ENCODE measurements around the gene ZSWIM6. TPM values are rescaled to one million over a fixed set of nuclear protein-coding genes. Genes with fewer than 3 reads are reported as not detected.
A peak's percentile ranks its signal among the peaks of the same experiment; 100 is the strongest.
"Not testable (repeated sequence)": the region's sequence is repeated elsewhere in the genome, so short reads cannot be mapped to it uniquely, and the experiment has no call there.

The ZSWIM6 gene
- total RNA-seq, 1 experiment from 2014 or later: 0.68 TPM

GRCh38 chr5:61397238-61397637 is 65.2 kb downstream of the ZSWIM6 start:
- in situ Hi-C loops (cut with HindIII; ENCODE audit: low sequenced_read_pairs): no loop called here
- DNase-seq (ENCODE audit: low spot score): no peak

- no peak for DNase-seq (ENCODE audit: low spot score)
- in situ Hi-C loops (cut with HindIII; ENCODE audit: low sequenced_read_pairs): no loop called here
Measured at GRCh38 chr5:61397937-61398336, 65.9 kb downstream of the ZSWIM6 start.

- no peak for DNase-seq (ENCODE audit: low spot score)
- in situ Hi-C loops (cut with HindIII; ENCODE audit: low sequenced_read_pairs): no loop called here
Measured at GRCh38 chr5:61398440-61398839, 66.4 kb downstream of the ZSWIM6 start.

- in situ Hi-C loops (cut with HindIII; ENCODE audit: low sequenced_read_pairs): no loop called here
- no peak for DNase-seq (ENCODE audit: low spot score)
Measured at GRCh38 chr5:61399679-61400078, 67.6 kb downstream of the ZSWIM6 start.

- in situ Hi-C loops (cut with HindIII; ENCODE audit: low sequenced_read_pairs): no loop called here
- DNase-seq (ENCODE audit: low spot score): peak; percentile 69
Measured at GRCh38 chr5:61401726-61402125, 69.7 kb downstream of the ZSWIM6 start.

GRCh38 chr5:61402244-61402823 is 70.3 kb downstream of the ZSWIM6 start:
- in situ Hi-C loops (cut with HindIII; ENCODE audit: low sequenced_read_pairs): no loop called here
- no peak for DNase-seq (ENCODE audit: low spot score)

- no peak for DNase-seq (ENCODE audit: low spot score)
- in situ Hi-C loops (cut with HindIII; ENCODE audit: low sequenced_read_pairs): no loop called here
Measured at GRCh38 chr5:61402970-61403900, 71.2 kb downstream of the ZSWIM6 start.

- DNase-seq (ENCODE audit: low spot score): no peak
- in situ Hi-C loops (cut with HindIII; ENCODE audit: low sequenced_read_pairs): no loop called here
Measured at GRCh38 chr5:61405511-61406295, 73.6 kb downstream of the ZSWIM6 start.

- in situ Hi-C loops (cut with HindIII; ENCODE audit: low sequenced_read_pairs); DNase-seq (ENCODE audit: low spot score): not testable (repeated sequence)
Measured at GRCh38 chr5:61406497-61406896, 74.4 kb downstream of the ZSWIM6 start.

GRCh38 chr5:61407706-61408270 is 75.7 kb downstream of the ZSWIM6 start:
- peak; percentile 51 for DNase-seq (ENCODE audit: low spot score)
- in situ Hi-C loops (cut with HindIII; ENCODE audit: low sequenced_read_pairs): no loop called here

- in situ Hi-C loops (cut with HindIII; ENCODE audit: low sequenced_read_pairs): no loop called here
- DNase-seq (ENCODE audit: low spot score): peak; percentile 90
Measured at GRCh38 chr5:61408476-61409168, 76.6 kb downstream of the ZSWIM6 start.

- in situ Hi-C loops (cut with HindIII; ENCODE audit: low sequenced_read_pairs): no loop called here
- DNase-seq (ENCODE audit: low spot score): no peak
Measured at GRCh38 chr5:61409568-61409967, 77.5 kb downstream of the ZSWIM6 start.

- in situ Hi-C loops (cut with HindIII; ENCODE audit: low sequenced_read_pairs): no loop called here
Measured at GRCh38 chr5:61410811-61411210, 78.8 kb downstream of the ZSWIM6 start.

GRCh38 chr5:61412361-61412760 is 80.3 kb downstream of the ZSWIM6 start:
- in situ Hi-C loops (cut with HindIII; ENCODE audit: low sequenced_read_pairs): no loop called here
- no peak for DNase-seq (ENCODE audit: low spot score)

More at GRCh38 chr5:61410811-61411210, 78.8 kb downstream of the ZSWIM6 start:
- no peak for DNase-seq (ENCODE audit: low spot score)

- DNase-seq (ENCODE audit: low spot score); in situ Hi-C loops (cut with HindIII; ENCODE audit: low sequenced_read_pairs): not testable (repeated sequence)
Measured at GRCh38 chr5:61413205-61413604, 81.1 kb downstream of the ZSWIM6 start.

GRCh38 chr5:61414806-61415205 is 82.7 kb downstream of the ZSWIM6 start:
- DNase-seq (ENCODE audit: low spot score): no peak
- in situ Hi-C loops (cut with HindIII; ENCODE audit: low sequenced_read_pairs): no loop called here

- in situ Hi-C loops (cut with HindIII; ENCODE audit: low sequenced_read_pairs): no loop called here
- DNase-seq (ENCODE audit: low spot score): no peak
Measured at GRCh38 chr5:61416010-61416409, 84.0 kb downstream of the ZSWIM6 start.

GRCh38 chr5:61416420-61416819 is 84.4 kb downstream of the ZSWIM6 start:
- DNase-seq (ENCODE audit: low spot score): no peak
- in situ Hi-C loops (cut with HindIII; ENCODE audit: low sequenced_read_pairs): no loop called here

GRCh38 chr5:61417340-61417739 is 85.3 kb downstream of the ZSWIM6 start:
- DNase-seq (ENCODE audit: low spot score): no peak
- in situ Hi-C loops (cut with HindIII; ENCODE audit: low sequenced_read_pairs): no loop called here
